ENCODE data around the gene SNX9. TPM values are rescaled to one million over a fixed set of nuclear protein-coding genes. Genes with fewer than 3 reads are reported as not detected.

Gene SNX9
- total and polyA plus RNA-seq, 10 of the 15 experiments (the other 5 are each of a cell fraction or from before 2014, with no cell fraction given), result 0.03 to 2.0 (median 0.37) TPM

DNA sequence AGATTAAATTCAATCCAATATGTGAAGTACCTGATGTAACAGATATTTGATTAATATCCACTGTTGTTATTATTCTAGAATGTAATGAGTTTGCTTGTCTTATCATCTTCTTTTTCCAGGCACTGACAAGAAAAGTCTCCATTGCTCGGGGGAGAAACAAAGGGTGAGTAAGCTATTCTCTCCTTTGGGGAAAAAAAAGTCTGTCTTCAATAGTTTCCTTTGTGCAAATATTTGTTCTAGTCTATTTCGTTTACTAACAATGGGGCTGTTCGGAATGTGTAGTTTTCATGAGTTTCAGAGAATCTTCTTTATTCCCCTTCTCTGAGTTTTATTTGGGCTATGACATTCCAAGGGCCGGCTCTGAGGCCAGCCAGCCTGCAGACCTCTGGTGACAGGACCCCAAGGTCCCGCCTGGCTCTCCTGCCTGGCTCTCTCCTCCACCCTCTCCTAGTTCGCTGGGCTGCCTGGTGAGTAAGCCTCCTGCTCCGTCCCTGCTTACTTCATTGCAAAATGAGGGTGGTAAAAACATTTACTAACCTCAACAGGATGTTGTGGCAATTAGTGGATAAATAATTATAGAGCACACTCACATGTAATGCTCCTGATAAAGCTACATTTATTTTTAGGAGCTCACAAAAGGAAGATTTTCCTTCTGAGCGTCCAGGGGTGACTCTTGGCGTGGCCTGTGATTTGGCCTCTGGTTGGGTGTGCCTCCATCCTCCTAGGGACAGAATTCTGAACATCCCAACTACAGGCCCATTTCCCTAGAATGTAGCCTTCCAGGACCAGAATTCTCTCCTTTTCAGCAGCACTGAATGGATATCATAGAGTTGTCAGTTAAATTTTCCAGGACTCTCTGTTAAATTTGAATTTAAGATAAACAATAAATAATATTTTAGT is 43.1 kb upstream of the SNX9 start:
- in situ Hi-C loops (cut with MboI) (no loop called here), intact Hi-C loops (cut with micrococcal nuclease; ENCODE audit: unreplicated experiment) (no loop called here)
- ChIA-PET POLR2A (no interaction called here), RAD21 (ENCODE audit: unreplicated experiment) (no interaction called here), CTCF (no interaction called here), SMC1A (ENCODE audit: uncharacterized antibody, unreplicated experiment) (interaction anchor here (0.7 kb wide), 1 partner anchor 10 kb away, joined by 3 read pairs; no protein-coding TSS in a partner anchor)
- H3K79me2 ChIP-seq (ENCODE audit: control insufficient read depth, insufficient read depth, low read length), result no peaks in the 10 kb centered on the region
- no peaks in the 10 kb centered on the region for H4K20me1 ChIP-seq (ENCODE audit: control insufficient read depth, insufficient read depth)
- H2AFZ ChIP-seq (ENCODE audit: control insufficient read depth, low read depth, low read length), result no peak overlapping the region
- ATAC-seq (no peak), DNase-seq (ENCODE audit: low read depth, low spot score) (no peak), FAIRE-seq (no peak)
- no peaks in the 10 kb centered on the region for H3K36me3 ChIP-seq (ENCODE audit: control insufficient read depth in 2 of 2, insufficient read depth in 2 of 2, low read length in 1 of 2)
- BruUV-seq (replicated peaks), result no TSS peak
- no peak overlapping the region for H3K9ac ChIP-seq (ENCODE audit: control insufficient read depth, insufficient read depth, low read length)
- peaks cover 2 to 5% of the 10 kb centered on the region in 2 experiments for H3K27me3 ChIP-seq (replicated peaks in 1 of 2; ENCODE audit: control insufficient read depth in 2 of 2, insufficient read depth in 2 of 2, low read length in 1 of 2)
- H3K9me3 ChIP-seq (replicated peaks; ENCODE audit: control insufficient read depth, insufficient read depth, low read length), result no peaks in the 10 kb centered on the region; the same call in 2 of the 3 replicates
- H3K4me1 ChIP-seq (ENCODE audit: control insufficient read depth, insufficient read depth, low read length), result no peaks in the 10 kb centered on the region
- H3K4me3 ChIP-seq, result no peak overlapping the region
- WGBS (ENCODE audit: insufficient coverage, insufficient replicate concordance, low lambda C conversion rate, missing lambda C conversion rate), result 48% methylated on average over 9 of the region's 9 CpGs
- H3K27ac ChIP-seq (ENCODE audit: control insufficient read depth, insufficient read depth), result no peak overlapping the region
- H3K4me2 ChIP-seq (ENCODE audit: control insufficient read depth, insufficient read depth), result no peak overlapping the region
- TF ChIP-seq BCL11A (IDR thresholded peaks at IDR 0.05; ENCODE audit: low read depth, low read length), result no peak
- TF ChIP-seq, protein P1, sequence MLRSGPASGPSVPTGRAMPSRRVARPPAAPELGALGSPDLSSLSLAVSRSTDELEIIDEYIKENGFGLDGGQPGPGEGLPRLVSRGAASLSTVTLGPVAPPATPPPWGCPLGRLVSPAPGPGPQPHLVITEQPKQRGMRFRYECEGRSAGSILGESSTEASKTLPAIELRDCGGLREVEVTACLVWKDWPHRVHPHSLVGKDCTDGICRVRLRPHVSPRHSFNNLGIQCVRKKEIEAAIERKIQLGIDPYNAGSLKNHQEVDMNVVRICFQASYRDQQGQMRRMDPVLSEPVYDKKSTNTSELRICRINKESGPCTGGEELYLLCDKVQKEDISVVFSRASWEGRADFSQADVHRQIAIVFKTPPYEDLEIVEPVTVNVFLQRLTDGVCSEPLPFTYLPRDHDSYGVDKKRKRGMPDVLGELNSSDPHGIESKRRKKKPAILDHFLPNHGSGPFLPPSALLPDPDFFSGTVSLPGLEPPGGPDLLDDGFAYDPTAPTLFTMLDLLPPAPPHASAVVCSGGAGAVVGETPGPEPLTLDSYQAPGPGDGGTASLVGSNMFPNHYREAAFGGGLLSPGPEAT (IDR thresholded peaks at IDR 0.05; ENCODE audit: low read depth), result no peak
- no peak for TF ChIP-seq CEBPB (IDR thresholded peaks at IDR 0.05; ENCODE audit: borderline replicate concordance in 1 of 2, low read depth in 2 of 2, low read length in 2 of 2)
- no peak for TF ChIP-seq IRF3 (IDR thresholded peaks at IDR 0.05)
- TF ChIP-seq SIN3A (IDR thresholded peaks at IDR 0.05; ENCODE audit: low read depth, low read length), result no peak
- TF ChIP-seq ATF7 (IDR thresholded peaks at IDR 0.05; ENCODE audit: low read depth), result no peak
- TF ChIP-seq POLR2AphosphoS5 (IDR thresholded peaks at IDR 0.05; ENCODE audit: low read length), result no peak
- TF ChIP-seq, protein P2, sequence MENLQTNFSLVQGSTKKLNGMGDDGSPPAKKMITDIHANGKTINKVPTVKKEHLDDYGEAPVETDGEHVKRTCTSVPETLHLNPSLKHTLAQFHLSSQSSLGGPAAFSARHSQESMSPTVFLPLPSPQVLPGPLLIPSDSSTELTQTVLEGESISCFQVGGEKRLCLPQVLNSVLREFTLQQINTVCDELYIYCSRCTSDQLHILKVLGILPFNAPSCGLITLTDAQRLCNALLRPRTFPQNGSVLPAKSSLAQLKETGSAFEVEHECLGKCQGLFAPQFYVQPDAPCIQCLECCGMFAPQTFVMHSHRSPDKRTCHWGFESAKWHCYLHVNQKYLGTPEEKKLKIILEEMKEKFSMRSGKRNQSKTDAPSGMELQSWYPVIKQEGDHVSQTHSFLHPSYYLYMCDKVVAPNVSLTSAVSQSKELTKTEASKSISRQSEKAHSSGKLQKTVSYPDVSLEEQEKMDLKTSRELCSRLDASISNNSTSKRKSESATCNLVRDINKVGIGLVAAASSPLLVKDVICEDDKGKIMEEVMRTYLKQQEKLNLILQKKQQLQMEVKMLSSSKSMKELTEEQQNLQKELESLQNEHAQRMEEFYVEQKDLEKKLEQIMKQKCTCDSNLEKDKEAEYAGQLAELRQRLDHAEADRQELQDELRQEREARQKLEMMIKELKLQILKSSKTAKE (IDR thresholded peaks at IDR 0.05; ENCODE audit: low read depth, poor library complexity, severe bottlenecking), result no peak
- TF ChIP-seq GATAD2B (conservative IDR thresholded peaks at IDR 0.05; ENCODE audit: low read depth), result no peak
- TF ChIP-seq NR2C1 (IDR thresholded peaks at IDR 0.05), result no peak
- no peak for TF ChIP-seq CHD1 (IDR thresholded peaks at IDR 0.05; ENCODE audit: low read depth, low read length)
- no peak for TF ChIP-seq ATF2 (IDR thresholded peaks at IDR 0.05; ENCODE audit: low read length)
- TF ChIP-seq NFYB (IDR thresholded peaks at IDR 0.05; ENCODE audit: insufficient read depth, low read depth, low read length), result no peak
- TF ChIP-seq EP300 (IDR thresholded peaks at IDR 0.05; ENCODE audit: borderline replicate concordance in 1 of 2, control insufficient read depth in 1 of 2, low read depth in 2 of 2, low read length in 2 of 2), result no peak
- no peak for TF ChIP-seq RFX5 (IDR thresholded peaks at IDR 0.05; ENCODE audit: low read depth, low read length)
